NCI-H146 (cell line): ENCODE measurements around the gene KLHDC8B.

Experiments used
- DNase-seq: peaks from one replicate; lab custom pipeline; 2025; lab: John Stamatoyannopoulos, UW

KLHDC8B gene

GRCh38 chr3:49158792-49159191, 12.6 kb upstream of the KLHDC8B start:
- DNase-seq, result no peak

GRCh38 chr3:49161197-49161596, 10.2 kb upstream of the KLHDC8B start:
- no peak for DNase-seq

GRCh38 chr3:49161808-49162530, 9.4 kb upstream of the KLHDC8B start:
- no peak for DNase-seq

DNA sequence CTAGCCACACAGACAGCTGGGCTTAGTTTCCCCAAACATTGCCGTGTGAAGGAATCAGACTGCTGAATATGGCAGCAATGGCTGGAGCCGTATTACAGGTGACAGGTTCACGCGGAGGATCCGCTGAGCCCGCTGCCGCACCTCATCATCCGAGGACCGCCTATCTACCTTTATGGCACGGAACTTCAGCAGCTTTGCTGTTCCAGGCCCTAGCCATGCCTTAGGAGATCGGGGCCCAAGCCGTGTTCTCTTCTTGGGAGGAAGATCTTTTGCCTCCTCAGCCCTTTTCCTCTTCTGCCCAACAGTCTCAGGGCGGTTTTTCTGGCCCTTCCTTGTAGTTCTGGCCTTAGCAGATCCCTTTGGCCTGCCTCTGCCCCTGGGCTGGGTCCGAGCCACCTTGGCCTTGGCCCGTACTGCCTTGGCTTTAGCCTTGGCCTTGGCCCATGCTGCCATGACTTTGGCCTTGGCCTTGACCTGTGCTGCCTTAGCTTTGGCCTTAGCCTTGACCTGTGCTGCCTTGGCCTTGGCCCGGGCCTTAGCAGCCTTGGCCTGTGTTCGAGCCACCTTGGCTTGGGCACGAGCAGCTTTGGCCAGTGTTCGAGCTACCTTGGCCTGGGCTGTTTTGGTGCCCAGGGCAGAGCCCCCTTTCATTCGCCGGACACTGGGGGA, 8.5 kb upstream of the KLHDC8B start:
- no peak for DNase-seq

DNA sequence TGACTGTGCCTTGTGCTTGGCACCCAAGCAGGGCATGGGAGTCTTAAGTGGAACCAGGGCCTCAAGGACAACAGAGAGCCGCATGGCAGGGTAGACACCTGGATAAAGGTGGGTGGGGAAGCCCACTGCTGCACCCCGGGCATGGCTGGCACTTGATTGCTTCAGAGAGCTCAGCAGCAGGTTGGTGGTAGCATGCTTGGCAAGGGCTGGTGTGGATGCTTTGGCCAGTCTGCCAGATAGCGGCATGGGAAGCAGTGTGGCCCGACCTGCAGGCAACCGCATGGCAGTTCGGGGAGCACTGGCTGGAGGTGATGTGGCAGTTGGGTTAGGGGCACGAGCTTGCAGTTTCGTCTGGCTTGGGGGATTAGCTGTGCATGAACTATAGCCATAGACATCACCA, 7.8 kb upstream of the KLHDC8B start:
- DNase-seq, result no peak

GRCh38 chr3:49164983-49165720, 6.2 kb upstream of the KLHDC8B start:
- DNase-seq, result no peak

- peak; percentile 75 for DNase-seq
These were observed 5.3 kb upstream of the KLHDC8B start, which contains the start of gene CCDC71 for GRCh38 chr3:49165771-49166751. CCDC71 (minus strand) TSS chr3:49166331; CDS start chr3:49164208, 2,123 bp downstream.

- no peak for DNase-seq
These were observed 4.4 kb upstream of the KLHDC8B start for GRCh38 chr3:49166752-49167556.

GRCh38 chr3:49170744-49171118, 667 bp upstream of the KLHDC8B start:
- no peak for DNase-seq

- no peak for DNase-seq
These were observed 540 bp downstream of the KLHDC8B start for GRCh38 chr3:49171775-49172500.

DNA sequence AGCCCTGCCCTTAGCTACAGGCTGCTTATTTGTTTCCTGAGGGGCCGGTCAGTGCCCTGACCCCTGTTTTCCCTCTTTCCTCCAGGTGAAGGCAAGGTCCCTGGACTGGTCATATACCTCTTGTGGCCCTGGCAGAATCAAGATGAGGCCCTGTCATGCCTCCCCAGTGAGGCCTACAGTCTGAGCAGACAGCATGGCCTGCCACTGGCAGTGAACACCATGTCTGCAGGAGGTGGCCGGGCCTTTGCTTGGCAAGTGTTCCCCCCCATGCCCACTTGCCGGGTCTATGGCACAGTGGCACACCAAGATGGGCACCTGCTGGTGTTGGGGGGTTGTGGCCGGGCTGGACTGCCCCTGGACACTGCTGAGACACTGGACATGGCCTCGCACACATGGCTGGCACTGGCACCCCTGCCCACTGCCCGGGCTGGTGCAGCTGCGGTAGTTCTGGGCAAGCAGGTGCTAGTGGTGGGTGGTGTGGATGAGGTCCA, 1.2 kb downstream of the KLHDC8B start:
- DNase-seq, result no peak

DNA sequence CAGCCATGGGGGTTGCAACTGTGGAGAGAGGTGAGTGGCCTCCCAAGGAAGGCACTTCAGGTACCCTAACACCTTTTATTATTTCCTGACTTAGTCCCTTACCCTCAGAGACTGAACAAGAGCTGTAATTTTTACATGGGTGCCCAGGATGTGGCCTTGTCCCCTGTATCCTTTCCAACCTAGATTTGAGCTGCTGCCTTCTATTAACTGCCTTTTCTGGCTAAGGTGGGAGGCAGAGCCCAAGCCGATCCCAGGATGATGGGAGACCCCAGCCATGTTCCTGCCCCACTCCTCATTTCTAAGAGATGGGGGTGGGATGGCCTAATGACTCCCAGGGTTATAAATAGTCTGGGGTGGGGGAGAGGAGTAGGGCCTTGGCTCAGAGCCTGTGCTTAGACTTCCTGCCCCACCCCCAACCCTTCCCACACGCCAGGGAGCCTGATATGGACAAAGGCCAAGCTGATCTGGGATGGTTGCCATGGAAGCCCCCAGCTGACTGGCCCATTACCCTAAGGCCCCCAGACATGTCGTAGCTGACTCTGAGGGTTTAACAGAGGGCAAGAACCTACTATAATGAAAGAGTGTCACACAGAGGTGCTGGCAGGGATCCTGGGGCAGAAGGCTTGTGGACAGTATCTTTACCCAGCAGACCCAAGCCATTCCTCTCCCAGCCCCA, 1.9 kb downstream of the KLHDC8B start:
- peak; percentile 65 for DNase-seq

DNA sequence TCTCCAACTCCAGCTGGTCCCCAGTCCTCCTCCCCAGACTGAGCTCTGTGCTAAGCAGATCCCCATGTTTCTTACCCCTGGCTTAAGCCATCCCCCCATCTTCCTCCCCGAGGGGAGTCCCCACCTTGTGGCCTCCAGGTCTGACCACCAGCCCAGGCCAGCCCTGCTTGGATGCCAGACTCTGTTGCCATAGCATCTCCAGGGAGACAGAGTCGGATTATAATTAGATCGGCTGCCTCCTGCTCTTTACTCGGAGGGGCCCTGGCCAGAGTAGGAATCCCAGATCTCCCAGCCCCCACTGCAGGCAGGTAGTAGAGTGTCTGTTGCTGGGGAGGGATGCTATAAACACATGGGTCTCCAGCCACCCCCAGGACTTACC, 2.4 kb downstream of the KLHDC8B start:
- DNase-seq, result peak; percentile 56

- DNase-seq, result no peak
These were observed 3.1 kb downstream of the KLHDC8B start for GRCh38 chr3:49174397-49174985.

- DNase-seq, result no peak
These were observed 4.1 kb downstream of the KLHDC8B start for GRCh38 chr3:49175530-49175929.

GRCh38 chr3:49177073-49177472, 5.7 kb downstream of the KLHDC8B start:
- no peak for DNase-seq

DNA sequence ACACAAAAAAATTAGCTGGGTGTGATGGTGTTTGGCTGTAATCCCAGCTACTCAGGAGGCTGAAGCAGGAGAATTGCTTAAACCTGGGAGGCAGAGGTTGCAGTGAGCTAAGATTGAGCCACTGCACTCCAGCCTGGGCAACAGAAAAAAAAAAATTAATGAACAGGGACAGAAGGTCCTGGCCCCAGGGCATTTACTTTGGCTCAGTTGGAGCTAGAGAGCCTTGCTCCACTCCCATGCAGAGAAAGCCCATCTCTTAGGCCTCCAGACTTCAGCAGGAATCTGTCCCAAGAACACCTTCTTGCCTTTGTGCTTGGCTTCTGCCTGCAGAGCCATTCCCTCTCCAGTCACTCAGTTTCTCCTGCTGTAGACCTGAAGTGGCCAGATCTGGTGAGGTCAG, 8.7 kb downstream of the KLHDC8B start:
- DNase-seq, result no peak

- DNase-seq, result no peak
These were observed 10.0 kb downstream of the KLHDC8B start for GRCh38 chr3:49181351-49181750.

- no peak for DNase-seq
These were observed 11.3 kb downstream of the KLHDC8B start for GRCh38 chr3:49182682-49183081.
